ENCODE results near the gene SBF2. TPM values are rescaled to one million over a fixed set of nuclear protein-coding genes. Genes with fewer than 3 reads are reported as not detected.

The SBF2 gene
- total and polyA plus RNA-seq, 9 of the 15 experiments (the other 6 are each of a cell fraction or from before 2014, with no cell fraction given) = 0.80 to 9.5 (median 5.0) TPM

DNA sequence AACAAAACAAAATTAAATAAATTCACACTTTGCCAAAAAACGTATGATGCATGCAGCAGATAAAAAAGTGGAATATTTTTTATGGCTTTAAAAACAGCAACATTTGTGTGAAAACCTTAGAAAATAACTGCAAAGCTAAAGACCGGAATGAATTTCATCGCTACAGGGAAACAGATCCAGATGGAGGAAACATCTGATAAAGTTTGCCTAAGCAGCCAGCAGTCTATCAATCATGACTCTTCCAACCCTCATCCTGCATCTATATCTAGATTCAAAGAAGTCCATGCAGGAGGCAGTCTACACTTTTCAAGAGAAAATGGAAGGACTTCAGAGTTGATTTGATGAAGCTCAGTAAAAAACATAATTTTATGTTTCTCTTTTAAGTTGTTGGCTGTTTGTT, 503.3 kb downstream of the SBF2 start:
- Histone ChIP-seq H3K79me2 (ENCODE audit: control insufficient read depth, insufficient read depth, low read length) (no peaks in the 10 kb centered on the region), H3K4me2 (ENCODE audit: insufficient read depth, low read length) (no peak overlapping the region), H3K27me3 (ENCODE audit: control insufficient read depth in 2 of 2, insufficient read depth in 2 of 2, low read length in 2 of 2) (no peaks in the 10 kb centered on the region), H3K36me3 (ENCODE audit: control insufficient read depth, insufficient read depth, low read length) (no peaks in the 10 kb centered on the region), H2AFZ (ENCODE audit: low read depth, low read length) (no peak overlapping the region), H4K20me1 (replicated peaks; ENCODE audit: control insufficient read depth, insufficient read depth, low read length) (no peaks in the 10 kb centered on the region), H3K9ac (ENCODE audit: insufficient read depth in 1 of 2, low read depth in 2 of 2, low read length in 2 of 2) (no peak overlapping the region), H3K4me1 (replicated peaks in 1 of 2; ENCODE audit: control insufficient read depth in 2 of 2, insufficient read depth in 2 of 2, low read length in 2 of 2) (peaks cover 7 to 29% of the 10 kb centered on the region in 2 experiments; a peak in 2 of 5 replicates), H3K27ac (ENCODE audit: extremely low read depth, low read depth, low read length) (no peak overlapping the region), H3K4me3 (no peak overlapping the region), H3K9me1 (ENCODE audit: control insufficient read depth, insufficient read depth, low read length) (no peaks in the 10 kb centered on the region), H3K9me3 (replicated peaks; ENCODE audit: control insufficient read depth, insufficient read depth, low read depth, low read length) (no peaks in the 10 kb centered on the region)
- peak; percentile 50 for ATAC-seq
- CTCF ChIA-PET (ENCODE audit: low intra/inter-chr PET ratio) = no interaction called here
- POLR2A ChIA-PET = interaction anchor here (0.7 to 1.4 kb wide), 3 partner anchors 10 to 32 kb away, joined by 3 to 5 read pairs (median 4); no protein-coding TSS in a partner anchor
- FAIRE-seq = no peak
- intact Hi-C loops (cut with micrococcal nuclease) (no loop called here), in situ Hi-C loops (cut with MboI) (no loop called here)
- BruUV-seq (replicated peaks) = no TSS peak
- peak in 1 of 4 experiments; percentile 48 for DNase-seq (ENCODE audit: extremely low read depth in 1 of 4, low spot score in 3 of 4)
- WGBS (ENCODE audit: insufficient coverage, low coverage, missing lambda C conversion rate) = 5% methylated on average over 3 of the region's 3 CpGs
- TF ChIP-seq KLF16 (IDR thresholded peaks at IDR 0.05) = no peak
- TF ChIP-seq GTF2B (IDR thresholded peaks at IDR 0.05; ENCODE audit: extremely low read depth, insufficient read length) = no peak
- TF ChIP-seq TAF1 (IDR thresholded peaks at IDR 0.05; ENCODE audit: control insufficient read depth, extremely low read depth, insufficient read depth, low read length, severe bottlenecking) = no peak
- TF ChIP-seq BRF2 (IDR thresholded peaks at IDR 0.05; ENCODE audit: borderline replicate concordance, insufficient read depth, insufficient read length) = no peak
- TF ChIP-seq FUS (optimal IDR thresholded peaks at IDR 0.05; ENCODE audit: low read depth, low read length) = no peak
- no peak for TF ChIP-seq ASH1L (IDR thresholded peaks at IDR 0.05; ENCODE audit: borderline replicate concordance, low read depth, partially characterized antibody)
- peak; percentile 19; the same call in 1 of the 2 replicates for TF ChIP-seq JUND (IDR thresholded peaks at IDR 0.05; ENCODE audit: borderline replicate concordance, low read depth, low read length)
- 0 out of 3 replicates have a peak, but pooled peaks have one; percentile 33 for TF ChIP-seq JUND (tag; IDR thresholded peaks at IDR 0.05; ENCODE audit: borderline replicate concordance, low read depth, low read length)
- no peak for TF ChIP-seq SMARCB1 (IDR thresholded peaks at IDR 0.05; ENCODE audit: insufficient read length, low read depth)
- TF ChIP-seq HIVEP1 (CRISPR knock-in tag; IDR thresholded peaks at IDR 0.05) = no peak
- no peak for TF ChIP-seq MEF2A (IDR thresholded peaks at IDR 0.05; ENCODE audit: control insufficient read depth, low read depth, low read length)
- TF ChIP-seq, protein P1, sequence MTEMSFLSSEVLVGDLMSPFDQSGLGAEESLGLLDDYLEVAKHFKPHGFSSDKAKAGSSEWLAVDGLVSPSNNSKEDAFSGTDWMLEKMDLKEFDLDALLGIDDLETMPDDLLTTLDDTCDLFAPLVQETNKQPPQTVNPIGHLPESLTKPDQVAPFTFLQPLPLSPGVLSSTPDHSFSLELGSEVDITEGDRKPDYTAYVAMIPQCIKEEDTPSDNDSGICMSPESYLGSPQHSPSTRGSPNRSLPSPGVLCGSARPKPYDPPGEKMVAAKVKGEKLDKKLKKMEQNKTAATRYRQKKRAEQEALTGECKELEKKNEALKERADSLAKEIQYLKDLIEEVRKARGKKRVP (CRISPR knock-in tag; IDR thresholded peaks at IDR 0.05) = no peak
- no peak for TF ChIP-seq RBM39 (optimal IDR thresholded peaks at IDR 0.05; ENCODE audit: low read depth, low read length)
- TF ChIP-seq HNRNPLL (IDR thresholded peaks at IDR 0.05; ENCODE audit: low read depth, low read length, poor library complexity, severe bottlenecking) = no peak
- TF ChIP-seq ATF1 (CRISPR knock-in tag; IDR thresholded peaks at IDR 0.05) = no peak
- no peak for TF ChIP-seq ATF1 (tag; IDR thresholded peaks at IDR 0.05)
- no peak for TF ChIP-seq L3MBTL2 (IDR thresholded peaks at IDR 0.05)
- no peak for TF ChIP-seq ZNF584 (CRISPR knock-in tag; IDR thresholded peaks at IDR 0.05; ENCODE audit: low read depth)
- TF ChIP-seq E2F6 (IDR thresholded peaks at IDR 0.05; ENCODE audit: borderline replicate concordance in 1 of 2, extremely low read depth in 1 of 2, insufficient read depth in 1 of 2, insufficient read length in 1 of 2, low read depth in 1 of 2, low read length in 1 of 2, poor library complexity in 1 of 2, severe bottlenecking in 1 of 2) = no peak
- TF ChIP-seq ETV1 (tag; conservative IDR thresholded peaks at IDR 0.05; ENCODE audit: low read depth) = no peak
